Measurements from ENCODE around the gene TATDN2.
"Not testable (repeated sequence)": the region's sequence is repeated elsewhere in the genome, so short reads cannot be mapped to it uniquely, and the experiment has no call there.

TATDN2 gene

DNA sequence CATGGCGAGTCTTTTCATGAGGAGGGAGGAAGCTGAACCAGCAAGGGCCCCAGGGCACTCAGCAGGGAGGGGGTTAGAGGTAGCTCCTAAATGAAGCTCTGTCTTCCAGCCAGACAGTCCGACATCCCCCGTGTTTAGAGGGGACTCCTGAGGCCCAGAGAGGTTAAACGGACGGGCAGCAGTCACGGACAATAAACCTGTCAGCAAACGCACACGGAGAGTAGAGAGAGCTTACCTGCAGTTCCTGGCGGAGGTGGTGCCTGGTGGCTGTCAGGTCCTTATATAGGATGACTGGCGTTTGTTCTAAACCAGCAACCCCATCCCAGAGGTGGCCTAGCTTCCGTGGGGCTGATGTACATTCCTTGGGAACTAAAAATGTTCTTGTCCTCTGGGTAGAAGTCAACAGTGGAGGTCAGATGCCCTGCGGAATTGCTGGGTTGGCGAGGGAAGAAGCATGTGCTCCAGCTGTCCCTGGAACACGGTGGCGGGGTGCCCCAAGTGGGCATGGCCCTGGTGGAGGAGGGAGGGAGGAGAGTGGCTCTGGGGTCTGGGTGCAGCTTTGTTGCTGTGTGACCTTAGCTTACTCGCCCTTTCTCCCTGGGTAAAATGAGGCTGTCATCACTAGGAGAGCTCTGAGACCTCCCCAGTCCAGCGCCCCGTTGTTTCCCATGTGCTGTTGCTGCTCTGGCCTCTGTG lies 42.4 kb downstream of the TATDN2 start:
- DNase-seq (ENCODE audit: low read depth): no peak

DNA sequence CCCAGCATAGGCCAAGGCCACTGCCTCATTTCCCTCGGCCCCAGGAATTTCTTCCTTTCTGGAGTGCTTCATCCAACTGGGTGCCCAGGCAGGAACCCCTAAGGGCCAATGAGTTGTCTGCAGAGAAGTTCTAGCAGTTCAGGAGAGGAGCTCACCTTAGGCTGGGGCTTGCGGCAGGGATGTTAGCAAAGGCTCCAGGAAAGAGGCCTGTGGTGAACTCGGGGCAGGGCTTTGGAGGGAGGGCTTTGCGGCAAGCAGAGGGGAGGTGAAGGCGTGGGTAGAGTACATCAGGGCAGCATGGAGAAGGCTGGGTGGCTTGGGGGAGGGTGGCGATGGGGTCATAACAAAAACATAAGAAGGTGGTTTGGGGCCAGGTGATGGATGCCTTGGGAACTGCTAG lies 43.4 kb downstream of the TATDN2 start:
- no peak for DNase-seq (ENCODE audit: low read depth)

DNA sequence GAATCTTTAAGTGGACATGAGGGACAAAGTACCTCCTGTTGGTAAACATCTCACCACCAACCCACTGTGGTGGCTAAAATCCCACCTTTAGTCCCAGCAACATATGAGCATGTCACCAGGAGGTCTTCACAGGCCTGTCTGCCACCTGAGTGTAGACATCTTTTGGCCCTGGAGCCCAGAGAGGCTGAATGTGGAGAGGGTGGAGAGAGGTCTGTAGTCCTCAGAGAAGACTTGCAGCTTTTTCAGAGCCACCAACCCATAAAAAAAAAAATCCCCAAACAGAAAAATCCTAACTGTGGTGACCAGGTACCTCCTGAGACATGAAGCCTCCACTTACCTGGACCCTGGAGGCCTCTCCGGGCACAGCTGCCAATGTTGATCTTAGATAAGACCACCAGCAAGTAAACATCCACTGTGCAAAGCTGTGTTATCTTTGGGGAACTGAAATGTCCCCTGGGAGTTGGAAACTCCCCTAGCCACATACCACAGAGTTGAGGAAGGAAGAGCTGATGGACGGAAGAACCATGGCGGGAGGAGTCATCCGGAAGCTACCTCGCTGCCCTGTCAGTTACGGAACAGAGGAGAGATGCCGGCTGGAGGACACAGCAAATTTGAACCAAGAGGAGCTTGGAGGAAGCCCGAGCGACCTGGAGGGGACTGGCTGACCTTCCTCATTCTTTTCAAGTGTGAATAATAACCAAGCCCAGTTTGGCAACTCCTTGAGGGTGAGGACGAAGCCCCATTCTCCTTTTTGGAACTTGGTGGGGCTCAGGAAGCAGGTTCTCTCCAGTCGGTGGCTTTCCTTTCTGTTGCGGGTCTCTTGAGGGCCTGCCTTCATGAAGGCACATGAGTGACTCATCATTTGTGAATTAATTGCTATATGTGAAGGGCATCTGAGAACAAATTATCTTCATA lies 44.5 kb downstream of the TATDN2 start, which contains the start of gene GHRL:
TSS of gene GHRL (minus strand) at position 443 of the 915 bp plus-strand sequence. CDS start 2,767 bp downstream, outside the sequence.
- DNase-seq (ENCODE audit: low read depth): no peak

DNA sequence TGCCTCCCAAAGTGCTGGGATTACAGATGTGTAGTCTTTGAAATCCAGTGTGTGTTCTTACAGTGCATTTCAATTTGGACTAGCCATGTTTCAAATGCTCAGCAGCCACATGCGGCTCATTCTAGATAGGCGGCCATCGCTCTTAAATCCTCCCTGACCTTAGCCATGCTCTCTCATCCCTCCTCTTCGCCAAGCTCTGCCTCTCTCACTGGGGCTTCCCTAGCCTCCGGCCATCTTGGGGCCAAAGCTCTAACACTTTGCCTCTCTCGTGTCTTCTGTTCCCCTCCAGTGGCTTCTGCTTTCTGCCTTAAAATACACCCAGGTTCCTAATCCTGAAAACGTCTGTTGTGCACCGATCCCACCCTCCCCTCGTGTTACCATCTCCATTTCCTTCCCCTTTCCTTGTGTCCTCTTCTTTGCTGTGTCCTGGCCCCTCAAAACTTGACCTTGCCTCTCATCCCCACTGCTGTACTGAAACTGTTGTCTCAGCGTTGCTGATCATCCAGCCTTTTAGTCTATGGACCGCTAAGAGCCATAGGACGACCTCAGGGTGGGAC lies 45.8 kb downstream of the TATDN2 start:
- DNase-seq (ENCODE audit: low read depth): no peak

DNA sequence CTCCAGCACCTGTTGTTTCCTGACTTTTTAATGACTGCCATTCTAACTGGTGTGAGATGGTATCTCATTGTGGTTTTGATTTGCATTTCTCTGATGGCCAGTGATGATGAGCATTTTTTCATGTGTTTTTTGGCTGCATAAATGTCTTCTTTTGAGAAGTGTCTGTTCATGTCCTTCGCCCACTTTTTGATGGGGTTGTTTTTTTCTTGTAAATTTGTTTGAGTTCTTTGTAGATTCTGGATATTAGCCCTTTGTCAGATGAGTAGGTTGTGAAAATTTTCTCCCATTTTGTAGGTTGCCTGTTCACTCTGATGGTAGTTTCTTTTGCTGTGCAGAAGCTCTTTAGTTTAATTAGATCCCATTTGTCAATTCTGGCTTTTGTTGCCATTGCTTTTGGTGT lies 49.8 kb downstream of the TATDN2 start:
- not testable (repeated sequence) for DNase-seq (ENCODE audit: low read depth)

DNA sequence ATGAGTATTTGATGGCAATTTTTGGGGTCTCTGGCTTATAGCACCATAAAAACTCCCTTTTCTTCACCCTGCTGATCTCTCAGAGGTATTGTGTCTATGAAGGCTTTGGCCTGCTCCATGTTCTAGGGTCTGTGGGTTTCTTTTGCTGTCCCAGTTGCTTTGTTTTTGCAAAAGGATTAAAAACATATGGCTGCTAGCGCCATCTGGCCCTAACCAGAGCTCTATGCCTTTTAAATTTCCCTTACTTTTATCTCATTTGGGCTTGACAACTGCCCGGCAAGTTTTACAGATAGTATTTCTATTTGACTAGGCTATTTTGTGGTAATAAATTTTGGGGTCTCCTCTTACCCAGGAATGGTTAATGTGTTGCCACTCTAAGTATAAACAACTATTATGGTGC lies 50.9 kb downstream of the TATDN2 start:
- DNase-seq (ENCODE audit: low read depth): no peak

DNA sequence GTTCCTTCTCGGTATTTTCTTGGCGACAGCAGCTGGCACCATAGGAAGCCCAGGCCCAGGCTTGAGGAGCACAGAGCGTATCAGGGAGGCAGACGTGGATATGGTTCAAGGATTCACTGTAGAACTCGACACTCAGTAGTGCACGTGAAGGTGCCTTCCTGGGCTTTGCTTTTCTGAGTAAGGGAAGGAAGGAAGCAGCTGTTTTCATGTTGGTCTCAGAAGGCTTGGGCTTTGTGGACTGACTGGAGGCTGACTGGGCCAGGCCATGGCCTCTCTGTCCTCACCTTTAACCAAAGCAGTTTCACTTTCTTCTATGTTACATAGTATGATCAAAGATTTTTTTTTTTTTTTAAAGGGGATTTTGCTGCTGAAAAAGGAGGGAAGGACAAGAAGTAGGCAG lies 51.4 kb downstream of the TATDN2 start:
- DNase-seq (ENCODE audit: low read depth): no peak

DNA sequence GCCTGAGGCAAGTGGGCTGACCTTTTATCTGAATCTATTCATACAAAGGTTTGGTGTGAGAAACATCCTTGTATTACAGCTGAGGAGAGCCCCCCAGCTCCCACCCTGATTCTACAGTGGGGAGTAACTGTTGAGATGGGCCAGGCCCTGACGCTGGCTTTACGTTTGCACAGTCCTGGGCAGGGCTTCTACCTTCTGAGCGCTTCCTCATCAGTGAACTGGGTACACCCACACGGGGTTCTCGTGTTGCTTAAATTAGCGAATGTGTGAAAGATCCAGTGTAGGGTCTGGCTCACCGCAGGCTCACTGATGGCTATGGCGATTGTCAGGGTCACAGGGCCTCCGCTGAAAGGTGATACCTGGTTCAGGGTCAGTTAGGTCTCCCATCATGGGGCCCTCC lies 51.8 kb downstream of the TATDN2 start:
- no peak for DNase-seq (ENCODE audit: low read depth)

DNA sequence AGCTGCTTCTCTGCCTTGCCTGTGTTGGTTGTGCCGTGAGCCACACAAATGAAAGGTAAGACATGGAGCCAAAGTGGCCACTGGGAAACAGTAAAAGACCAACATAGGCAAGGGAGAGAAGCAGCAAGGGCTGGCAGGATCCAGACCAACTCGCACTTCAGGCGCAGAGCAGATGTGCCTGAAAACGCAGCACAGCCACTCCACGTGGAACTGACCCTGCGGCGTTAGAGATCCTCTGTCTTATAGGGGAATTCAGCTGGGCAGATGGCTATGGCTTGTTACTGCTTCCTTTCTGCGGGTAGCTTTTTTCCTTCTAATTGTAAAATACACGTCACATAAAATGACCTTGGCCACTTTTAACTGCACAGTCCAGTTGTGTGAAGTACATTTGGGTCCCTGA lies 54.8 kb downstream of the TATDN2 start:
- no peak for DNase-seq (ENCODE audit: low read depth)

DNA sequence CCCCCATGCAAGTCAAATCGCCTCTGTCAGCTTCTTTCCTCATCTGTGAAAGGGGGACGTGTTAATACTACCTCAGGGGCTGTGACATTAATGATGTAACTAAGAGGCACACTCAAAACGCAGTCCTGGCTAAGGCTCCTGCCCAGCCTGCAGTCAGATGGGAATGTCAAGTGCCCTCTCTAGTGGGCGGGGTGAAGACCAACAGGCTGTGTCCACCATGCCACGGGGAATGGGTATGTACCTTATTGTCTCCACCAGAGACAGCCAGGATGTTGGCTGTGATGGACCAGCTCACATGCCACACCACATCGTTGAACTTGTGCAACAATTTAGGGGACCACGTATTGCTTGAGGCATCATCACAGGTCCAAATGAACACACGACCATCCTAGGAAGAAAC lies 55.5 kb downstream of the TATDN2 start:
- DNase-seq (ENCODE audit: low read depth): no peak

DNA sequence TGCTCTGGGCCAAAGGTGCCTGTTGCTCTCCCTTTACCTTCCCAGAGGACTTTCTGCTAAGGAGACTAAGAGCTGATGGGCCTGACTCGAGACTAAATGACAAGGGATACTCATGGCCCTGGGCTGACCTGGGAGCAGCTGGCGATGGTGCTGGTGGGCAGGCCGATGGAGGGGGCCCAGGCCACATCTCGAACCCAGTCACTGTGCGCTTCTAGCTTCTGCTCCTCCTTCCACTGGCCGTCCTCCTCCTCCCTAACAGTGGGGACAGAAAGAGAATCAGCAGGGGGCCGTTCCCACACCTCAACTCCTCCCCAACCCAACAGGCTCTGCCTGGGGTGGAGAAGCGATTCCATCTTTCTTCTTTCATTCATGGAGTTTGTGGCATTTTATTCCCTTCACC lies 56.6 kb downstream of the TATDN2 start:
- DNase-seq (ENCODE audit: low read depth): no peak

DNA sequence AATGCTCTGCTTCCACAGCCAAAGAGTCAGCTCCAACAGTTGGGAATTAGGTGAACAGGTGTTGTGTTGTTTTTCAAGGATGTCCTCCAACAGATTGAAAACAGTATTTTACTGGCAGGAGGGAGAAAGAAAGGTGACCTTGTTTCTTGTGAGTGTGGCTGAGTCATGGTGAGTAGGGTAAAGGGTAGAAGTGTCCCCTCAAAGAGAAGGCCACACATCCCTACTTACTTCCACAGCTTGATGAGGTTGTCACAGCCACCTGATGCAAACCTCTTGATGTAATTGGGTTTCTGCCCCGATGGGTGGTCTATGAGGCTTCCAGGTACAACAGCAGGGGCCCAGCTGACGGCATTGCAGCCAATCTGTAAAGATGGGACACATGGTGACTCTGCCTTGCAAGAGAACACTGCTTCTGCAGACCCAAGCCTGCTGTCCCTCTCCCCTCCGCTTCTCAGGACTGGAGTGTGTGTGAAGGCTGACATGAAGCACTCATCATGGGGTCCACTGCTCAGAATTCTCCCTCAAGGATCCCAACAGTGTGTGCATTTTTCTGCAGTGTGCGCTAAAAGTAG lies 57.2 kb downstream of the TATDN2 start:
- DNase-seq (ENCODE audit: low read depth): no peak

DNA sequence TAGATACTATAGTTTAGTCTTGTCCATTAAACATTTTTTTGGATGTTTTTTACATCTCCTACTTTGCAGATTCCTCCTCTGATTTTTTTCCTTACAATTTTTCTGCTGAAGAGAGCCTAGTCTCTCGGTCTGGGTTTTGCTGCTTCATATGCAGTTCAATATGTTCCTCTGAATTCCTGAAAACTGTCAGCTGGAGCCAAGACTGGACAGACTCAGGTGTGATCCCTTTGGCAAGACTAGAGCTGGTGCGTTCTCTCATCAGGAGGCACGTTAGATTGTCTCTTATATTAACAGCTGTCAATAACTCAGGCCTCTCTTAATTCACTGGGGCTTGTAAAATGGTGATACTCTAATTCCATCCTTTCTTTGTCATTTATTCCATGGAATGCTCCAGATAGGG lies 57.9 kb downstream of the TATDN2 start:
- DNase-seq (ENCODE audit: low read depth): no peak

DNA sequence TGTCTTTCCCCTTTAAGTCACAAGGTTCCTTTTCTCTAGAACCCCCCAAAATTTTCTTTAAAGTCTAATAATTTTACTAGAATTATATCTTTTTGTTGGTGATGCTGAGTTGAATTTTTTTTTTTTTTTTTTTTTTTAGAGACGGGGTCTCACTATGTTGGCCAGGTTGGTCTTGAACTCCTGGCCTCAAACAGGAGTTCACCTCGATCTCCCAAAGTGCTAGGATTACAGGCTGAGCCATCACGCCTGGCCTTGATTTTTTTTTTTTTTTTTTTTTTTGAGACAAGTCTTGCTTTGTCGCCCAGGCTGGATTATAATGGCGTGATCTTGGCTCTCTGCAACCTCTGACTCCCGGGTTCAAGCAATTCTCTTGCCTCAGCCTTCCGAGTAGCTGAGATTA lies 60.4 kb downstream of the TATDN2 start:
- no peak for DNase-seq (ENCODE audit: low read depth)

DNA sequence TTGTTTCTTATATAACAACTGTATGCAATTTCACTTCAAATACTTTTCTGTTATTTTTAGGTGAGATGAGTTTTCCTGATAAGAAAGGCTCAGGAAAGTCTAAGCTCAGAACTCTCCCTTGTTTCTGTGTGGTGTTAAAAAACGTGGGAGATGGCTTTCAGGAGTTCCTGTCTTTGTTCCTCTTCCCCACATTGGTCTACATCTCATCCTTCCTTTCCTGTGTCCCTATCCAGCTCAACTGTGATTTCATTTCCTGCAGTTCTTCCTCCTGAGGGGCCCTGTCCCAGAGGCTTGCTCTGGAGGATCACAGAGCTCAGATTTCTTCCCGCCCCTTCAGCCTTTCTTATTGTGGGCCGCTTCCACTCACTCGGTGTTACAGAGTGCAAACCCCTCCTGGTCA lies 61.5 kb downstream of the TATDN2 start:
- no peak for DNase-seq (ENCODE audit: low read depth)

DNA sequence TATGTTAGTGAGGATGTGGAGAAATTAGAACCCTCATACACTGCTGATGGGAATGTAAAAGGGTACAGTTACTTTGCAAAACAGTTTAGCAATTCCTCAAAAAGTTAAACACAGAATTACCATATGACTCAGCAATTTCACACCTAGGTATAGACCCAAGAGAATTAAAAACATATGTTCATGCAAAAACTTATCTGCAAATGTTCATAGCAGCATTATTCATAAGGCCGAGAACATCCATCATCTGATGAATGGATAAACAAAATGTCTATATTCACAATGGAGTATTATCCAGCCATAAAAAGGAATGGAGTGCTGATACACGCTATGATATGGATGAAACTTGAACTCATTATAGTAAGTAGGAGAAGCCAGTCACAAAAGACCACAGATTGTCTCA lies 62.3 kb downstream of the TATDN2 start:
- no peak for DNase-seq (ENCODE audit: low read depth)

DNA sequence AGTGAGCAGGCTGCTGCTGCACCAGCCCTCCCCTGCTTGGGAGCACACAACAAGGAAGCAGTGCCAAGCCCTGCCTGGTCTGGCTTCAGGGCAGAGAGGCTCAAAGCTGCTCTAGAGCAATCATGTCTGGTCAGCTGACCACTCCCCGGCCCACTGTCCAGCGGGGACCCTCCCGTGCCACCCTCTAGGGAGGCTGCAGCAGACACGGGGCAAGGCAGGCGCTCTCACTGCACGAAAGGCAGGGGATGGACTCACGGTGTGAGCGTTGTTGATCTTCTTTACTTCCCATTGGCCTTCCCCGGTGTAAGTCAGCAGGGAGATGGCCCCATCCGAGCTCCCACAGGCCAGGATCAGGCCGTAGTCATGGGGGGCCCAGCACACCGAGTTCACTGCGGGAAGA lies 63.5 kb downstream of the TATDN2 start:
- no peak for DNase-seq (ENCODE audit: low read depth)

DNA sequence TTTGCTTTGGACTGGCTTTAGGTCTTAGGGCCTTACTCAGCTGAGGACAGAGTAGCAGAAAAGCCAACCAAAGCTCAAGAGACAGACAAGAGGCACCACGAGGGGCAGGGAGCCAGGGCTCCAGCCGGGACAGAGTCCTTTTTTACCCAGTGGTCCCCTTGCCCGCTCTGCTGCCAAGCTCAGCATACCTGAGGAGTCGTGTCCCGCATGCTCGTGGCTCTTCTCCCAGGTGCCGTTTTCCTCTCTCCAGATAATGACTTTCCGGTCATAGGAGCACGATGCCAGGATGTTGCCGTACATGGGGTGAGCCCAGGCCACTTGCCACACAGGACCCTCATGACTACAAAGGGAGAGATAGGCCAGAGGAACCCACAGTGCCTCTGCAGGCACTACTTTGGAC lies 64.1 kb downstream of the TATDN2 start:
- no peak for DNase-seq (ENCODE audit: low read depth)

DNA sequence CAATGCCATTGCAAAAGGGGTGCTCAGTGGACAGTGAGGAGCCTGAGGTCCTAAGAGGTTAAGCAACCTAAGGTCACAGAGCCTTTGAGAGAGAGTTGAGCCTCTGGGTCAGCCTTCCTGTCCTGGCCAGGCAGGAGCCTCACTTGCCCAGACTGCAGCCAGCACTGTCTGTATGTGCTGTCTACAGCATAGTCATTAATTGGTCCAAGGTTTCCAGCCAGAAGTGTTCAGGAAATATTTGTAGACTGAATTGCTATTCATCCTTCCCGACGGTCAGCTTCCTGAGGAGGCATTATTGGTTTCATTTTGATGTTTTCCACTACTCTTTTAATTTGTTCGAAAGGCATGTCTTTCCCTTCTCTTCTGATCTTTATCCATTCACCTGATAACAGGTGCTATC lies 64.6 kb downstream of the TATDN2 start:
- no peak for DNase-seq (ENCODE audit: low read depth)

DNA sequence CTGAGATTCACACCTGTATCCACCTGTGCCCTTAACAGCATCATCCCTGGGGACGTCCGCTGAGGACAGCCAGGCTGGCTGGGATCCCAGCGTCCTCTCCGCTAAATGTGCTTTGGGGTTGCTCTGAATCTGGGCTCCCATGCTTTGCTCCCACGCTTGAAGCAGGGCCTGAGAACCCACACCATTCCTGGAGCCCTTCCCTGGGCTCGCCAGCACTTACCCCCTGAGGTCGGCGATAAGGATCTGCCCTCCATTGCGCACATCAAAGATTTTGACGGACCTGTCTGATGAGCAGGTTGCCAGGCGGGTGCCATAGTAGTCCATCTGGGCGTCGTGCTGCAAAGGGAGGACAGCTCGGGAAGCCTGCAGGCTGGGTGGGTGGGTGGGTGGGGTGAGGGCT lies 66.8 kb downstream of the TATDN2 start:
- no peak for DNase-seq (ENCODE audit: low read depth)

DNA sequence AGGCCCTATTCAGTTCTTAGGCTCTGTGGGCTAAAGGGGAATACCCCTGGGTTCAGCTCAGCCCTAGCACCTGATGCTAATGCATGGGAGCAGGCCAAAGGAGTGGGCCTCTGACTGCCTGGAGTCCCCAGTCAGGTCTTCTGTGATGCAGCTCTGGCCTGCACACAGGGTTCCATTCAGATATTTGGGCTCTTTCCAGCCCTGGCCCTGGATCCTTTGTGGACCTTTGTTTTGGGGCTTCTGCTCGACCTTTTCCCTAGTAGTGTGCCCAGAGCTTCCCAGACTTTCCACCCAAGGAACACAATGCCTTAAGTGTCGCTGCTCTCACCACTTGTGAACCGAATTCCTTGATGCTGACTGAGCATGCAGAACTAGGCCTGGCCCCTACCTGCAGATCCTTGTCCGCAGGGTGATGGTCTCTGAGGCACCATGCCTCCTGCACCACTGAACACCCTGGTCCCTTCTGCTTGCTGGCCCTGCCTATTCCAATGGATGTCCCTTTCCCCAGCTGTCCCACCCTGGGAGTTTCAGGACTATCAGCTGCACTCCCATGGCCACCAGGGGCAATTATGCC lies 67.6 kb downstream of the TATDN2 start:
- DNase-seq (ENCODE audit: low read depth): no peak

DNA sequence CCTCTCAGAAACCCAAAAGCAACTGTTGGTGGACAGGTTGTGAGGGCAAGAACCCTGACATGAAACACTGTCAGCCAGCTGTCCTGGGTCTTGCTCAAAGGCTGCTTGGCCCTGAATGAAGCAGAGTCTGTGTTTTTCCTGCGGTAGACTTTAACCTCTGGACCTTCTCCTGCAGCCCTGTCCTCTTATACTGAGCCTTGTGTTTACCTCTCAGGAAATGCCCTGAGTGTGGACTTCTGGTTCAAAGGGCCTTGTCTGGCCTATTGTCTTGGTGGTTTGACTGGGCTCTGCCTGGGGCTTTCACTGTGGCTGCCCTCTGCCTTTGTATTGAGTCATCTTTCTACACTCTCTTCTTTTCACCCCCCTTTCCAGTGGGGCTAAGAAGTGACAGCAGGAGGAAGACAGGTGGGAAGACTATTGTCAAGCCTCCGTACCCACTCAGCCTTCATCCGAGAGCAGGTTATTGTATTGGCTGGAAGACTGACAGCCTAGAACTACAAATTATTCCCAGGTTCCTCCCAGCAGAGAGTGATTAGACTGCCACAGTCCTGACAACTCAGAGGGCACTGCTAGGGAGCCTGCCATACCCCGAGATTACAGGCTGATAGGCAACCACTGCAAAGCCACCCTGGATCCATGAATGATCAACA lies 69.2 kb downstream of the TATDN2 start:
- DNase-seq (ENCODE audit: low read depth): no peak
